Fibroblast of villous mesenchyme (primary cell): ENCODE measurements around the gene MYBPC3. TPM values are rescaled to one million over a fixed set of nuclear protein-coding genes. Genes with fewer than 3 reads are reported as not detected.

ENCODE experiments used
- DNase-seq: peaks from one replicate; pipeline ENCODE4 v3.0.0-alpha.2; 2010; ENCODE audit warnings: low read depth
- H3K4me3 ChIP-seq: 2 replicates; pipeline ENCODE4 v1.5.1; 2011; ENCODE audit warnings: low read depth, mild to moderate bottlenecking, low read length
- CTCF ChIP-seq: IDR thresholded peaks from 2 replicates; pipeline ENCODE4 v1.5.1; 2012; ENCODE audit warnings: low read depth, mild to moderate bottlenecking, low read length; ENCODE audit not compliant: insufficient read depth
- total RNA-seq: library from RNA; depleted of rRNA; stranded (reverse); fragments of >200 nt; gene quantifications from 2 replicates; pipeline ENCODE4 v1.2.3, GENCODE V29; 2012

MYBPC3 gene
- total RNA-seq, 1 donor, result not detected

GRCh38 chr11:47391711-47392432, 39.4 kb upstream of the MYBPC3 start:
- no peak for TF ChIP-seq CTCF
- no peak for DNase-seq
- H3K4me3 ChIP-seq, result no peak overlapping the region

GRCh38 chr11:47391077-47391583, 38.6 kb upstream of the MYBPC3 start:
- no peak for DNase-seq
- H3K4me3 ChIP-seq, result no peak overlapping the region
- TF ChIP-seq CTCF, result no peak

GRCh38 chr11:47390422-47390760, 37.9 kb upstream of the MYBPC3 start:
- DNase-seq, result no peak
- no peak overlapping the region for H3K4me3 ChIP-seq
- no peak for TF ChIP-seq CTCF

- DNase-seq, result no peak
- no peak overlapping the region for H3K4me3 ChIP-seq
- TF ChIP-seq CTCF, result no peak
Measured at GRCh38 chr11:47389577-47390421, 37.3 kb upstream of the MYBPC3 start.

GRCh38 chr11:47388697-47389576, 36.4 kb upstream of the MYBPC3 start:
- no peak overlapping the region for H3K4me3 ChIP-seq
- no peak for TF ChIP-seq CTCF
- DNase-seq, result no peak

GRCh38 chr11:47387944-47388696, 35.6 kb upstream of the MYBPC3 start:
- H3K4me3 ChIP-seq, result no peak overlapping the region
- DNase-seq, result no peak
- TF ChIP-seq CTCF, result no peak
